MV-4-11 (cell line): Measurements from ENCODE around the gene TRAF3.
"Not testable (repeated sequence)": the region's sequence is repeated elsewhere in the genome, so short reads cannot be mapped to it uniquely, and the experiment has no call there.

ENCODE experiments used
- DNase-seq: peaks from one replicate; lab custom pipeline; 2025; lab: John Stamatoyannopoulos, UW

TRAF3 gene

DNA sequence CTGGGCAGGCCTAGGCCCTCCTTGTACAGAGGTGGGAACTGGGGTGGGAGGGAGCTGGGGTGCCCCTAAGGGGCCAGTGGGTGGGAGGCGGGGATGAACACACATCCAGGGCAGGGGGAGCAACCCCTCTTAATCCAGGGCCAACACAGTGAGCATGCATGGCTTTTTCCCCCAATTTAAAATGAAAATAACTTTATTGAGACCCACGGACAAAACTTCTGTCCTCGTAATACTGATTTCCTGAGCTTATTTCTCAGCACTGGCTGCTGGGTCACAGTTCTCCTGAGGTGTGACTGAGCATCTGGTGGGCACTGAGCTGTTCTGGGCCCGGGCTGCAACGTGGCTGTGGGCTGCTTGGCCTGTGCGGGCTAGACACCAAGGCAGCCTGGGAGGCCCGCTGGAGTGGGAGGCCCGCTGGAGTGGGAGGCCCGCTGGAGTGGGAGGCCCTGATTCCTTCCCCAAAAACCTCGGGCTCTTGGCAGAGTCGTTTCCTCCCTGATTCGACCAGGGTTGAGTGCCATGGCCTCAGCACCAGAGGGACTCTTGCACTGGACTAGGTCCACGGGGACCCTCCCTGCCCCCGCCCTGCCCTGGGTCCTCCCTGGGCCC is 24.9 kb upstream of the TRAF3 start:
- DNase-seq = no peak

DNA sequence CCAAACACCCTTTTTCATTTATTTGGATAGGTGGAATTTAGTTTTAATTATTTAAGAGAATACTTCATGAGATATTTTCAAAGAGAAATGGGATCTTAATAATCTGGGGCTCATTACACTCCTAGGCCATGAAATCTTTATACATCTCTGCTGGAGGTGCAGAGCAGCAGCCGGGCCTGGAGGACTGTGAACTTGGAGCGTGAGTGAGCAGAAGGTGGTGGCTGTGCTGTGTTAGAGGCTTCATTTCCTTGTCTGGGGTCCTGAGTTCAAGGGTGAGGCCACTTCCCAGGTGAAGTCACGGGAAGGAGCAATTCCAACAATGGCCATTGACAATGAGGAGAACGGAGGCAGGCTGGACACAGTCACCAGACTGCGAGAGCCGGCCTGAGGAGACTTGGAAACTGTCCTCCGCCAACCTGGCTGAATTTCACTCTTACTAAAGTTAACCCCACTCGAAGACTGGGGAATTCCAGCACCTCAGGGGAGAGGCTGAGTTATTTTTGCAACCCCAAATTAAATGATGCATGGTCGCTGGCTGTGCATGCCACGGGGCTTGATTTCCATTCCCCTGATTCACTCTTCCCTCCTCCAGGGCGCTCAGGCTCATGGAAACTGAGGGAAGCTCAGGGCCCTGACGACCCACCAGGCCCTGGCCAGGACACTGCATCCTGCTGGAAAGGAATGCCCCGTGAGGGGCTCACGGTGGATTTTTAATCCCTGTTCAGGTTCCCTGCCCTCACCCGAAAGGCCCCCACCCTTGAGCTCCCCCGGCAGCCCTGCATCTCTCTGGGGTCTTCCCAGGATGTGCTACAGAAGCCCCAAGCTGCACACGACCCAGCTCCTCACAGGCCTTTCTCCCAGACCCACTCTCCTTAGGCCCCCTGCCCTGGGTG is 22.6 kb upstream of the TRAF3 start:
- no peak for DNase-seq

DNA sequence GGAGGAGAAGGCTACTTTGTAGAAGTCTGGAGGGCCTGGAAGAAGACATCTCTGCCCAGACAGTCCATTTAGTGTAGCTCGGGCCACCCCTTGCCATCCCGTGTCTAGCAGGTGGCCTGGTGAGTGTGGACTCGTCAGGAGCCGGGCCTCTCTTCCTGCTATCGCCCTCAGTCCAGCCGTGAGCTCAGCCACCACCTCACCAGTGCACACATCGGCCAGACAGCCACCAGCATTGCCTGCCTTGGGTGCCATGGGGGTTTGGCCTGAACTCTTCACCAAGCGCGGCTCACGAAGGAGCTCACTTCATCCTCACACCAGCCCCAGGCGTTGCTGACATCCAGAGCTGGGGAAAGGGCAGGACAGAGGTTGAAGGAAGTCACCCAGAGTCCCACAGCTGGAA is 19.6 kb upstream of the TRAF3 start:
- no peak for DNase-seq

DNA sequence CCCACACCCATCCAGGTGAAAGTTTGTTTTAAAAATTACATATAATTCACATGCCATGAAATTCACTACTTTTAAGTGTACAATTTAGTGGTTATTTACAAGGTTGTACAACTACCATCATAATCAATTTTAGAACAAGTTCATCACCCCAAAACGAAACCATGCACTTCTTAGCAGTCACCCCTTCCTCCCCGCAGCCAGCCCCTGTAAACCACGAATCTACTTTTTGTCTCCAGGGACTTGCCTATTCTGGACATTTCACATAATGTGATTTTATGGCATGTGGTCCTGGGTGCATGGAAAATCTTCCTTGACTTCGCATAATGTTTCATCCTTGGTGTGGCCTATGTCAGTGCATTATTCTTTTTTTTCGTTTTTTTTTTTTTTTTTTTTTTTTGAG is 19.2 kb upstream of the TRAF3 start:
- no peak for DNase-seq

DNA sequence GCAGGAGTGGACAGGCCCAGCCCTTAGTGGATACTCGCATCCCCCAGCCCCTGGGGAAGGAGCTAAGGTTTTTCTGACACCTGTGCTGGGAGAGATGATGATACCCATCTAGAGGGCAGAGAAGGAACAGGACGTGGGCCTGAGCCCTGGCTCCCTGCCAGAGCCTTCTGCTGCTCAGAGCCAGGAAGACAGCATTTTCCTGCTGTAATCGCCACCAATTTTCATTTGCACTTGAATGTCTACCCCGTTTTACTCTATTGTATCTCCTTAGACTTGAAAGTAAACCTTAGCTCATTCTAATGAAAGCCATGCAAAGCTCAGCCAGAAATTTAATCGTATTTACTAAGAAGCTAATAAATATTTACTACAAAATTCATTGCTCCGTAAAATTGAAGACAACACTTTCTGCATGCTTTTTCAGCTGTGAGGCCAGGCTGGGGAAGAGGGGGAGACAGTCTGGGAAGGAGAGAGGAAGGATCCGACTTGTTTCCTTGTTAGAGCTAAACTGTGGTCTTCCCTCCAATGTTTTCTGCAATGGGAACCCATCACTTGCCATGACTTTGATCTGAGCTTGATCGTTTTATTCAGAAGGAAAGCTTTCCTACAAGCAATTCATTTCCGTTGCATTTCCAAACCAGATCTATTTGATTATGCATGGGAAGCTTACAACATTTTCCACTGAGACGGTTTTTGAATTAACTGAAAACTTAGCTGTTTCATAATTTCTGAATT is 17.6 kb upstream of the TRAF3 start:
- no peak for DNase-seq

DNA sequence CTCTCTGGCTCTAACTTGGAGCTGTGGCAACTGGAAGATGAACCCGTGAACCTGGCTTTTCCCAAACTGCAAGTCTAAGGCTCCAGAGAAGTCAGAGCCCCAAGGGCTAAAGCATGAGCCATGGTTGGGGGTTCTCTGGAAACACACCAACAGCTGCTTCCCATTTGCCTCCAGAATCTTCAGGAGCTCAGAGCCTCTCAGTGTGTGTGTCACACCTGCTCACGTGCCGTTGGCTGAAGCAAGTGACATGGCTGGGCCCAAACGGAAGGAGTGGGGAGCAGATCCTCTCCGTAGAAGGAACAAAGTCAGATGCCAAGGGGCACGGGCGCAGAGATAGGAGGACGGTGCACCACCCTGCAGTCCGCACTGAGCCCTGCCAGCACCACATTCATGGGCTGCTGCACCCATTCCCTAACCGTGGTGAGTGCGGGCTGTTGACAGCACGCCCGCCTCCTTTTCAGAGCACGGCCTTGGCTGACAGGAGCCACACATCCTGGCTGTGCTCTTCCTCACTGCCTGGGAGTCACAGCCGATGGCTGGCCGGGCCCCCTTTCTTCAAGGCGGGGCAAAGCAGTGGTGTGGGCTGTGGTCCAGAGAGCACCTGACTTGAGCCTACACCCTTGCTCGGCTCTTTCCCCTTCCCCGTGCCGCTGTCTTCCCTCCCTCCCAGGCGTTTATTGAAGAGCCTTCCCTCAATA is 16.6 kb upstream of the TRAF3 start:
- no peak for DNase-seq

DNA sequence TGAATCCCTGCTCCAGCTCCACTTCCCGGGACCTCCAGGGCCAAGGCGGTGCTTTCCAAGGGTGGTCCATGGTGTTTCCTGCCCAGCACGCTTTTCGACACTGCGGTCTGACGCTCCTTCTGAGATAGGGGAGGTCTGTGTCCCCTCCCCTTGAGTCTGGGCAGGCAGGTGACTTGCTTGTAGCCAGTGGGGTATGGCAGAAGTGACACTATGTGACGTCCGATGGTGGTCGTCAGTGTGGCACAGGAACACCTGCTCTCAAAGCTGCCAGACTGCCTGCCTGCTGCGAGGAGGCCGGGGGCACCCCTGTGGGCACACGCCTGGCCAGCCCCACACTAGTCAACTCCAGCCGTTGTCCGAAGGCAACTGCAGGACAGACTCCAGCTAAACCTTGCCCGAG is 16.0 kb upstream of the TRAF3 start:
- no peak for DNase-seq

DNA sequence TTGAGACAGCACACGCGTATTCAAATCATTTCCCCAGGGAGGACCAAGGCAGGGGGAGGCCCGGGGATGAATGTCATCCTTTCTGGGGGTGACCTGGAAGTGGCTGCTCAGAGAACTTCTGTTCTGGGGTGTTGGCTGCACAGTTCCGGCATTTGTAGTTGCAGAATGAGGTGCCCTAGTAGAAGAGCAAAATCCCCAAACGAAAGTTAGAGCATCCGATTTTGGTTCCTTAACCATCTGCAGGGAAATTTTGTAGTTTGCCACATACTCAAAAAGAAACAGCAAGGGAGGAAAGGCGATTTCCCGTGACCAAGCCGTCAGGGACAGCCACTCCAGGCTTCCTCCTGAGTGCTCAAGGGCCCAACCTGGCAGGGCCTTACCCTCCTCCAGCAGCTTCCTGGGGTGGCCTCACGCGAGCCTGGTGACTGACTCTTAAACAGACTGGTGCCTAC is 13.0 kb upstream of the TRAF3 start:
- DNase-seq = no peak

DNA sequence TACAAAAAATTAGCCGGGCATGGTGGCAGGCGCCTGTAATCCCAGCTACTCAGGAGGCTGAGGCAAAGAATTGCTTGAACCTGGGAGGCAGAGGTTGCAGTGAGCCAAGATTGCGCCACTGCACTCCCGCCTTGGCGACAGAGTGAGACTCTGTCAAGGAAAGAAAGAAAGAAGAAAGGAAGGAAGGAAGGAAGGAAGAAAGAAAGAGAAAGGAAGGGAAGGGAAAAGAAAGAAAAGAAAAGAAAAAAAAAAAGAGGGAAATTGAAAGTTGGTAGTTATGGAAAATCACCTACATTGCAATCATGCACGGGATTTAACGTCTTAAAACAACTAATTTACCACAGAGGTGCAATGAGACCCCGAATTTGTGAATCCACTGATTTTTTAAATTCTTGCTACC is 11.5 kb upstream of the TRAF3 start:
- not testable (repeated sequence) for DNase-seq

DNA sequence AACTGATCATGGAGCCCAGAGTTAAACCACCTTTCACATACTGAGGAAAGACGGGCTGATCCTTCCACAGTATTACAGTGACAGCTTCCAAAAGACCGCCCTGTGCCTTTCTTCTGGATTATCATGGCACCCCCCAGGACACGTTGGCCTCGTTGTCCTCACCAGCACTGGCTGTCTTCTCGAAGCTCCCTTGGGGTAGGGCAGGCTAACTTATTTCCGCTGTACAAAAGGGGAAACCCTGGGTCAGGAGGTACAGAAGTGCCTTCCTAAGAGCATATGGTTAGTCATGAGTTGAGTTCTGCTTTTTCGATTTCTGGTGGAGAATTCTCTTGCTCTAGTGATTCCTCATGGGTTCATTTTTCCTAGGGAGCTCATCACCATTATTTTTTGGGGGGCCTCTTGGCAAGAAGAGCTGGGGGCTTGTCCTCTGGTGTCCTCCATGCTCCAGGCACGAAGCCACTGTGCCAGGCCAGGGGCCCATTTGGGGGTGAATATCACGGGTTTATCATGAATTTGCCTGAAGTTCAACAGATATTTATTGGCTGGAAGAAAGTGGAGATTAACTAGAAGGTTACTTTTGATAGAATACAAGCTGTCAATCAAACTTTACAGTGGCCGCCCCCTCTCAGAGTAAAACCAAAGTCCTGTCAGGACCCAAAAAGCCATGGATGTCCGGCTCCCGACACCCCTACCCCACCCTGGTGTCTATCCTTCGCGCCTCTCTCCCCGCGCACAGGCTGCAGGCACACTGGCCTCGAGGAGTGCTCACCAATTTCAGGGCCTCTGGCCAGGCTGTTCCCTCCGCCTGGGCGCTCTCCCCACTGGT is 8.8 kb upstream of the TRAF3 start:
- DNase-seq = peak; percentile 91

DNA sequence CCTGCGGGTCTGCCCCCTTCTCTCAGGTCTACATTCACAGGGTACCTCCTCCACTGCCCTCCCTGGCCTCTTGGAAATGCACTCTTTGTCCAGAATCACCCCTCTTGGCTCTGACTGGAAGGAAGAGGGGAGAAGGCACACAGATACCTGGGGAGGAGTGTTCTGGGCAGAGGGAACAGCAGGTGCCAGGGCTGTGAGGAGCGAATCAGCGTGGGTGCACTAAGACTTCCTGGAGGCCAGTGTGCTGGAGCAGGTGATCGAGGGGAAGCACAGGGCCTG is 8.3 kb upstream of the TRAF3 start:
- no peak for DNase-seq

DNA sequence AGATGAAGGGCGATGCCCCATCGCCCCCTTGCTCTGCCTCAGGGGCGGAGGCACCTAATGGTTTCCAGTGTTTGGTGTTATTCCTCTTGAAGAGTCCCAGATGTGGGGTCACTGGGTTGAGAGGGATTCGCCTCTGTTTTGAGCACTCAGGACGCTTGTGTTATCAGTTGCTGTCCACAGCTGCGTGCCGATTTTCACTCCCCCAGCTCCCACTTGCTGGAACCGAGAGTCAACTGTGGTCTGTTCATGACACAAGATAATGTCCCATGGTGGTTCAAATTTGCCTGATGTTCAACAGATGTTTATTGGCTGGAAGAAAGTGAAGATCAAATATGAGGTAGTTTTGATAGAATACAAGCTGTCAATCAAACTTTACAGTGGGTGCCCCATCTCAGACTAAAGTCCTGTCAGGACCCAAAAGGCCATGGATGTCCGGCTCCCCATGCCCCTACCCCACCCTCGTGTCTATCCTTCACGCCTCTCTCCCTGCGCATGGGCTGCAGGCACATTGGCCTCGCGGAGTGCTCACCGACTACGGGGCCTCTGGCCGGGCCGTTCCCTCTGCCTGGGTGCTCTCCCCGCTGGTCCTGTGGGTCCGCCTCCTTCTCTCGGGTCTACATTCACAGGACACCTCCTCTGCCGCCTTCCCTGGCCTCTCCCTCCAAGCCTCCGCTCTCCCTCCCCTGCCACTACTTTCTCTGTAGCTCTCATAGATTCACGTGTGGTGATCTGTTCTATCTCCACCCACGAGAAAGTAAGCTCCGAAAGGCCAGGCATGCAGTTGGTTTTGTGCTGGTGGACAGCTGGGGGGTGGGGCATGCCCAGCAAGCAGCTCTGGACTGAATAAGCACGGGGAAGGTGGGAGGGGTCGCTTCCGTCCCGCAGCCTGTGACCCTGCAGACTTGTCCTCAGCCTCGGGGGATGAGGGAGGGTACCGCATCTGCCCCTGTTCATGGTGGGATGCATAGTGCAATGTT is 6.8 kb upstream of the TRAF3 start:
- no peak for DNase-seq

DNA sequence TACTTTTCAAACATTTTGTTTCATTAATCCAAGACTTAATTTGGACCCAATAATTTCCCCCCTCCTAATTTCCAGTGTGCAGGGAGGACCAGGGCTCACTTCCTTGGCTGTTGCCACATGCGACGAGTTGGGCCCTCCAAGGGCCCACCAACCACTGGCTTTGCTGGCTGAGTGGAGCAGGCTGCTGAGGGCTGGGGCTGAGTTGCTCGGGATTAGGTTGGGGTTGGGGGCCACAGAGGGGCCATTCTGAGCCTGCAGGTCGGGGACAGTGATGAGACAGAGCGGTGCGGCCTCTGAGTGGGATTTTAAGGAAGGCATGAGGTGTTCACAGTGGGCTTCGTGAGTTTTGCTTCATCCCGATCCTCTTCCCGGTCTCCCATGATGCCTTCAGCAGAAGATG is 6.1 kb upstream of the TRAF3 start:
- DNase-seq = no peak

DNA sequence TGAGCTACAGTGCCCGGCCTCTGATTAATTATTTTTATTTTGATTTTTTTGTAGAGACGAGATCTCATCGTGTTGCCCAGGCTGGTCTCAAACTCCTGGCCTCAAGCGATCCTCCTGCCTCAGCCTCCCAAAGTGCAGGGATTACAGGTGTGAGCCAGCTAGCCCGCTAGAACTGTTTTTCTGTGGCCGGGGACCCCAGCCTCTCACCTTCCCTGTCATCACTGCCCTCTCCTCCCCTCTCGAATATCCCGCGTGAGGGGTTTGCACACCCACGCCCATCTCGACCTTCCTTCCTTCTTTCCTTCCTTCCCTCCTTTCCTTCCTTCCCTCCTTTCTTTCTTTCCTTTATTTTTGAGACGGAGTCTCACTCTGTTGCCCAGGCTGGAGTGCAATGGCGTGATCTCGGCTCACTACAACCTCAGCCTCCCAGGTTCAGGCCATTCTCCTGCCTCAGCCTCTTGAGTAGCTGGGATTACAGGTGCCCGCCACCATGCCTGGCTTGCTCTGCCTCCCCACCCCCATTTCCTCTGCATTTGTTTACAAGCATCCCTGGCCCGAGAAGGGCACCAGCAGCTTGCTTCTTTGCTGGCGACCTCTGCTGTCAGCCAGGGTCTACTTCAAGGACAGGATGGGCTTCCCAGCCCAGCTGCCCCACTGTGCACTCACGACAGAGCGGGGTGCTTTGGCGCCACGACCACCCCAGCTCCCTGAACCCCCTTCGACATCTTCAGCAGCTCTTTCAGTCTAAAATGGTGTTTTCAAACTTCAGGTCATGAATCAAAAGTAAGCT is 4.3 kb upstream of the TRAF3 start:
- DNase-seq = no peak

DNA sequence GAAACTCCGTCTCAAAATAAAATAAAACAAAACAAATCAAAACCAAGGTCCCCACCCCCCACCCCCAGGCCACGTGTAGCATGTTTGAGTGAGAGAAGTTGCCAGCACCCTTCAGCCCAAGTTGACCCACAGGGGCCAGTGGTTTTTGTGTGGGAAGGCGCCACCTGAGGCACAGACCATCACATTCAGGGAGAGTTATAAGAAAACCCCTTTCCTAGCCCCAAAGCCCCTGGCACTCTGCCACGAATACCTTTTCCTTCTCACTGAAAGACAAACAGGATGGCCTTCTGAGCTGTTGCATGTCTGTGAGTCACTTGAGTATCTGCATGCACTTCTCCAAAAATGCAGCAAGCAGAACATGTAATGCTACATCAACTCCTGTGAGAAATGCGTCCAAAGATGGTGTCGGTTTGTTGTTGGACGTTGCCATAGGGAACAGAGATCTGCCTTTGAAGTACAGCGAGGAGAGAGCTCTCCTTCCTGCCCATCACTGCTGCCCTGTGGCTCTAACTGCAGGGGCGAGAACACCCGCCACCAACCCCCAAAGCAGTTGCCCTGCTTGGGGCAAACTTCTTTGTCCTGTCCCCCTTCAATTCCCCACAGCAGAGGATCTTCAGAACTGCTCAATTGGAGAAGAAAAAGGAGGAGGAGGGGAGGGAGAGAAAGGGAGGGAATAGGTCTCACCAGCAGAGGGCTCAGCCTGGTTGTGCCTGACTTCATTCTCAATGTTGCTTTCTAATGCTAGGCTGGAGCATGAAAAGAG is 2.7 kb upstream of the TRAF3 start:
- DNase-seq = peak; percentile 70

DNA sequence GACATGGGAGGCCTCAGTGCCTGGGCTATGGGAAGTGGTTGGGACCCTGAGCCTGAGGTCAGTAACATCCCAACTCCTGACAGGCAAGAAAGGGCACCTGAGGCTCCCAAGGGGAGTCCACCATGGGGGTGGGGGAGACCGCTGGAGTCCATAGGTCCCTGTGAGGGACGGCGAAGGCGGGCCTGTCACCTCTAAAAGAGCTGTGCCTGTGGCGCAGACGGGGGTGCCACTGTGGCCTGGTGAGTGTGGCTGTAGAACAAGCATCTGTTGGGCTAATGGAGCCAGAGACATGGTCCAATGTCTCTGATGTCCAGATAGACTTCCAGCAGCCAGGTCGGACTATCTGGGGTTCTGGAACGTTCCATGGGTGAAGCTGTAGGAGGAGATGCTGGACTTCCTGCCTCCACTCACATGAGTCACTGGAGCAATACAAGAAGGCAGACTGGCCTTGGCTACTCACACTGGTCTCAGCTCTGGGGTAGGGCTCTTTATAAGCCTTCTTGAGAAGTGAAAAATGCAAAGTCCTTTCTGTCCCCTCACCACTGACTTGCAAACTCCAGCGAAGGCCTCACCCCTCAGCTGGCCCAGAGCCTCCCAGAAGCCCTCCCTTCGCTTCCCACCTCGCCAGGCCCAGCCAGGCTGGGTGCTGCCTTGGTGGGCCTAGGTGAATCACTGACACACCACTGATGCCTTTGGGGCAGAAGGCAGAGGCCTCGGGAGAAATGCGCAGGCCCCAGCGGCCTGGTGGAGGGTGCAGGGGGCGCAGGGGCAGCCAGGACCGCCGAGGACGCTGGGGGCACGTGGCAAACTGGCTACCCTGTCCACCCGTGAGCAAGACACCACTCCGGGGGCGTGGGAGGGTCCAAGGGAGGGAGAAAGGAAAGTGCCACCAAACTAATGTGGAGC is 1.1 kb upstream of the TRAF3 start:
- DNase-seq = no peak

DNA sequence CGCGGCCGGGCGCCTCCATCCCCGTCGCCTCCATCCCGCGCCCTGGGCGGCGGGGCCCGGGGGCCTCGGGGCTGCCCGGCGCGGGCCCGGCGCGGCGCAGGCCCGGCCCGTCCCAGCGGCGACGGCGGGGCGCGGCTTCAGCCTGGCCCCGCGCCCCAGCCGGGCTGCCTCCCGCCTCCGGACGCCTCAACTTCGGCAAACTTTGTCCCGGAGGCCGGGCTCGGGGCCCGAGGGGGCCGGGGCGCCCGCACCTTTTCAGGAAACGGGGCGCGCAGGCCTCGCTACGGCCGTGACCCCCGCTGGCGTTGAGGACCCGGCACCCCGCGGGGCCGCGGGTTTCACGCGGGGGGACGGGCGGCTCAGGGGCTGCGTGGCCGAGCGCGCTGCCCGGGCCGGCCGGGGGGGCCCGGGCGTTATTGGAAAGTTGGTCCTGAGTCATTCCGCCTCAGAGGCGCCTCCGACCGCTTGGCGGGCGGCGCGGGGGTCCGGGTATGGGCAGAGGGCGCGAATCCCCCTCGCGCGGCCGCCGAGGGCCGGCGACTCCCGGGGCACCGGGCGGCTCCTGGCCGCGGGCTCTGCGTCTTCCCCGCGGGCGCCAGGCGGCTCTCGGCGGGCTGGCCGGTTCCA is 575 bp downstream of the TRAF3 start:
- no peak for DNase-seq
